Ovary (tissue), 9 donors: ENCODE data around the gene SLC4A2. TPM values are rescaled to one million over a fixed set of nuclear protein-coding genes. Genes with fewer than 3 reads are reported as not detected.
A peak's percentile ranks its signal among the peaks of the same experiment; 100 is the strongest.

ENCODE experiments used
- DNase-seq, 5 donors: peaks; one replicate each; pipeline ENCODE4 v3.0.0-alpha.2; 2019 to 2020
- H3K27ac ChIP-seq, 2 donors: fragments of 200-600 bp; one replicate each; pipeline versions ENCODE4 v1.5.1 to v1.8.0; 2019 to 2022
- H3K27me3 ChIP-seq: fragments of 200-600 bp; one replicate; pipeline ENCODE4 v1.8.0; 2022
- H3K36me3 ChIP-seq: fragments of 200-600 bp; sonication (generic); one replicate; pipeline ENCODE4 v1.5.1; 2019
- H3K4me1 ChIP-seq: one replicate; pipeline ENCODE4 v1.8.1; 2013; ENCODE audit warnings: mild to moderate bottlenecking, moderate library complexity; ENCODE audit not compliant: insufficient read depth
- H3K4me3 ChIP-seq: fragments of 200-600 bp; sonication (generic); one replicate; pipeline ENCODE4 v1.5.1; 2017
- H3K9me3 ChIP-seq, 2 donors: fragments of 200-600 bp in 1 of 2; sonication (generic) in 1 of 2; one replicate each; pipeline versions ENCODE4 v1.5.1 to v1.8.1; 2013 to 2019; ENCODE audit warnings: mild to moderate bottlenecking in 1 of 2, moderate library complexity in 1 of 2
- CTCF ChIP-seq, 3 donors: fragments of 450-650 bp in 2 of 3; fragments of 200-600 bp in 1 of 3; IDR thresholded peaks; one replicate each; pipeline versions ENCODE4 v1.5.1 to v1.8.0; 2016 to 2022; ENCODE audit warnings: antibody characterized with exemption in 3 of 3, mild to moderate bottlenecking in 1 of 3
- EP300 ChIP-seq: sonication (generic); formaldehyde crosslinking; IDR thresholded peaks from one replicate; pipeline ENCODE4 v1.6.1; 2017; ENCODE audit warnings: antibody characterized with exemption
- POLR2A ChIP-seq: fragments of 450-650 bp; IDR thresholded peaks from one replicate; pipeline ENCODE4 v1.6.1; 2017; ENCODE audit warnings: antibody characterized with exemption, mild to moderate bottlenecking, moderate library complexity
- WGBS, 3 donors: extraction: QIAGEN DNeasy Blood & Tissue Kit in 1 of 3; methylation state at CpG; one replicate each; pipeline versions ENCODE4 v1.1.5 to v1.1.7; 2013 to 2017; 5-methylcytosine and 5-hydroxymethylcytosine counted together
- intact Hi-C, 4 donors: fragments of 100-400 bp; cut with DNase I; formaldehyde crosslinking; loops; one replicate each; pipeline versions ENCODE4 v1.11.0 to v1.15.1; 2022 to 2023
- polyA plus RNA-seq, 2 donors: library from polyadenylated mRNA; stranded (reverse); fragments of 200-250 nt in 1 of 2; fragments of 350-450 nt in 1 of 2; fragmentation: Illumina TruSeq in 1 of 2; extraction: RNeasy Lipid Tissue Mini Kit (QIAGEN cat#74804) in 1 of 2; gene quantifications; one replicate each; pipeline ENCODE4 v1.2.3, GENCODE V29; 2013 to 2014
- total RNA-seq, 7 donors: library from RNA; depleted of rRNA in 2 of 7; stranded (reverse); fragments of >200 nt in 2 of 7; fragmentation: NEBNext Ultra II Directional in 3 of 7; extraction: Animal tissue kit (Norgen Biotek cat#: 25700) in 3 of 7; gene quantifications; one replicate each; pipeline versions ENCODE4 v1.1.0 to v1.2.4, GENCODE V29; 2016 to 2023
- donor health status: DM: no; HTN: no; CAD: no; lungs with moderate emphysema.
- donor health status: DM: no; HTN: no; CAD: no.
- donor health status: Bipolar disorder and iron deficiency.
- donor health status: DM: yes; HTN: yes; CAD: no.
- donor health status: DM: no; HTN: no; CAD: no.
- donor health status: DM: yes; HTN: yes; CAD: no.

Gene SLC4A2
- total and polyA plus RNA-seq, 9 donors = 10.5 to 127 (median 94.3) TPM

GRCh38 chr7:151053751-151054150, 5.6 kb upstream of the SLC4A2 start:
- Histone ChIP-seq H3K27ac (no peak overlapping the region), H3K36me3 (no peaks in the 10 kb centered on the region), H3K27me3 (no peaks in the 10 kb centered on the region), H3K4me3 (no peak overlapping the region), H3K4me1 (peaks cover 6% of the 10 kb centered on the region), H3K9me3 (no peaks in the 10 kb centered on the region)
- TF ChIP-seq EP300 = no peak
- no peak for TF ChIP-seq POLR2A
- no peak for TF ChIP-seq CTCF (IDR thresholded peaks at IDR 0.05)
- intact Hi-C loops = no loop called here
- no peak for DNase-seq
- 88 to 96% (median 94%) methylated on average over 8 of the region's 8 CpGs for WGBS, 3 donors

DNA sequence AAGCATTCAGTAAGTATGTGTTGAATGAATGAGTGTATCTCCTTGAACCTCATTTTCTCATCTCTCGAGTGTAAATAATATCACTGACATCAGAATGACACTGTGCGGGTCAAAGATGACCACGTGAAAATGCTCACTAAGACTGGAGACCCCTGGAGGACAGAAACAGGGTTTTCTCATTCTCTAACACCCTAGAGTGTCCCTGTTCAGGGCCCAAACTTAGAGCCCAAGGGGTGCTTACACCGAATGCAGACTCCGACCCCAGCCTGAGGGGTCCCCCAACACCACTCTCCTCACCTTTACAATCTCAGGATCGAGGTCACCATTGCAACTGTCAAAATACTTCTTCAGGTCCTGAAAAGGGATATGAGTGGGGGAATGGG, 3.1 kb upstream of the SLC4A2 start:
- intact Hi-C loops = no loop called here
- Histone ChIP-seq H3K9me3 (no peaks in the 10 kb centered on the region), H3K4me3 (no peak overlapping the region), H3K36me3 (no peaks in the 10 kb centered on the region), H3K27ac (no peak overlapping the region), H3K4me1 (peaks cover 12% of the 10 kb centered on the region), H3K27me3 (no peaks in the 10 kb centered on the region)
- TF ChIP-seq EP300 (no peak), CTCF (IDR thresholded peaks at IDR 0.05) (no peak), POLR2A (no peak)
- WGBS, 3 donors = 83 to 88% (median 84%) methylated on average over 6 of the region's 6 CpGs
- no peak for DNase-seq

- intact Hi-C loops = no loop called here
- peak overlapping the region; percentile 81 for H3K4me3 ChIP-seq
- no peaks in the 10 kb centered on the region for H3K27me3 ChIP-seq
- 26 to 28% (median 27%) methylated on average over 29 of the region's 29 CpGs for WGBS, 3 donors
- no peak overlapping the region for H3K27ac ChIP-seq
- H3K36me3 ChIP-seq = no peaks in the 10 kb centered on the region
- no peaks in the 10 kb centered on the region for H3K9me3 ChIP-seq
- peaks cover 17% of the 10 kb centered on the region for H3K4me1 ChIP-seq
- peak in 4 of 5 donors; percentile 30 to 61 (median 60) for DNase-seq
- TF ChIP-seq POLR2A = no peak
- TF ChIP-seq CTCF (IDR thresholded peaks at IDR 0.05) = no peak
- no peak for TF ChIP-seq EP300
Measured at GRCh38 chr7:151056666-151057505, 2.5 kb upstream of the SLC4A2 start.

DNA sequence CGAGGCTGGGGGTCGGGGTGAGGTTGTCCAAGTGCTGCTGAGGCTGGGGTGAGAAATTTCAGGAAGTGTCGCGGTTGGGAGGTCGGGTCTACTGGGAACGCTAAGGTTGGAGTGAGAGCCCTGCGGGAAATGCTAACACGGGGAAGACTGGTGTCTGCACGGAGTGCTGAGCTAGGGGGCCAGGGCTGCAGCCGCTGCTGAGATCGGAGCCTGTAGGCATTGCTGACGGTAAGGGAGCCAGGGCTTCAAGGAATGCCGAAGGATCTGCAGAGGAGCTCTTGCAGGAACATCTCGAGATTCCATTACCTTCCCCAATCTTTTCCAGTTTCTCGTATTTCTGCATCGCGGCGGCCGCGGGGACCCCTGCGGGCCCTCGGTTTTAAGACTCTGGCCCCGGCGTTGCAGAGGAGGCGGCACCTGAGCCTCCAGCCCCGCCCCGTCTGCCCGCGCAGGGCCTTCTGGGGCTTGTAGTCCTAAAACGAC, 1.8 kb upstream of the SLC4A2 start, which contains the start of gene CDK5:
CDK5 (minus strand) TSS at position 392 of the 483 bp plus-strand sequence; CDS start at position 343, 49 bp downstream.
- Histone ChIP-seq H3K9me3 (no peaks in the 10 kb centered on the region), H3K27me3 (no peaks in the 10 kb centered on the region), H3K4me1 (peaks cover 23% of the 10 kb centered on the region), H3K27ac (peak within 1 kb of the TSS; percentile 87 to 97), H3K4me3 (peak within 1 kb of the TSS; percentile 81), H3K36me3 (no peaks in the 10 kb centered on the region)
- no peak for TF ChIP-seq CTCF (IDR thresholded peaks at IDR 0.05)
- TF ChIP-seq EP300 = no peak
- no peak for TF ChIP-seq POLR2A
- intact Hi-C loops = no loop called here
- 0 to 1% (median 1%) methylated on average over 30 of the region's 30 CpGs for WGBS, 3 donors
- DNase-seq = no peak
